ENCODE measurements around the gene CD163L1. TPM values are rescaled to one million over a fixed set of nuclear protein-coding genes. Genes with fewer than 3 reads are reported as not detected.

CD163L1 gene
- total and polyA plus RNA-seq, 9 of the 15 experiments (the other 6 are each of a cell fraction or from before 2014, with no cell fraction given) = 0.54 to 9.2 (median 2.0) TPM

DNA sequence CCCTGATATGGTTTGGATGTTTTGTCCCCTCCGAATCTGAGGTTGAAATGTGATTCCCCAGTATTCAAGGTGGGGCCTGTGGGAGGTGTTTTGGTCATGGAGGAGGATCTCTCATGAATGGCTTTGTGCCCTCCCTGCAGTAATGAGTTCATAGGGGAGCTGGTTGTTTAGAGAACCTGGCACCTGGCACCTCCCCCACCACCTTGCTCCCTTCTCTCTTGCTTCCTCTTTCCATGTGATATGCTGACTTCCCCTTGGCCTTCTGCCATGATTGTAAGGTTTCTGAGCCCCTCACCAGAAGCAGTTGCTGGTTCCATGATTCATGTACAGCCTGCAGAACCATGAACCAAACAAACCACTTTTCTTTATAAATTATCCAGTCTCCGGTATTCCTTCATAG lies 32.6 kb downstream of the CD163L1 start (continued):
- TF ChIP-seq, protein P1, sequence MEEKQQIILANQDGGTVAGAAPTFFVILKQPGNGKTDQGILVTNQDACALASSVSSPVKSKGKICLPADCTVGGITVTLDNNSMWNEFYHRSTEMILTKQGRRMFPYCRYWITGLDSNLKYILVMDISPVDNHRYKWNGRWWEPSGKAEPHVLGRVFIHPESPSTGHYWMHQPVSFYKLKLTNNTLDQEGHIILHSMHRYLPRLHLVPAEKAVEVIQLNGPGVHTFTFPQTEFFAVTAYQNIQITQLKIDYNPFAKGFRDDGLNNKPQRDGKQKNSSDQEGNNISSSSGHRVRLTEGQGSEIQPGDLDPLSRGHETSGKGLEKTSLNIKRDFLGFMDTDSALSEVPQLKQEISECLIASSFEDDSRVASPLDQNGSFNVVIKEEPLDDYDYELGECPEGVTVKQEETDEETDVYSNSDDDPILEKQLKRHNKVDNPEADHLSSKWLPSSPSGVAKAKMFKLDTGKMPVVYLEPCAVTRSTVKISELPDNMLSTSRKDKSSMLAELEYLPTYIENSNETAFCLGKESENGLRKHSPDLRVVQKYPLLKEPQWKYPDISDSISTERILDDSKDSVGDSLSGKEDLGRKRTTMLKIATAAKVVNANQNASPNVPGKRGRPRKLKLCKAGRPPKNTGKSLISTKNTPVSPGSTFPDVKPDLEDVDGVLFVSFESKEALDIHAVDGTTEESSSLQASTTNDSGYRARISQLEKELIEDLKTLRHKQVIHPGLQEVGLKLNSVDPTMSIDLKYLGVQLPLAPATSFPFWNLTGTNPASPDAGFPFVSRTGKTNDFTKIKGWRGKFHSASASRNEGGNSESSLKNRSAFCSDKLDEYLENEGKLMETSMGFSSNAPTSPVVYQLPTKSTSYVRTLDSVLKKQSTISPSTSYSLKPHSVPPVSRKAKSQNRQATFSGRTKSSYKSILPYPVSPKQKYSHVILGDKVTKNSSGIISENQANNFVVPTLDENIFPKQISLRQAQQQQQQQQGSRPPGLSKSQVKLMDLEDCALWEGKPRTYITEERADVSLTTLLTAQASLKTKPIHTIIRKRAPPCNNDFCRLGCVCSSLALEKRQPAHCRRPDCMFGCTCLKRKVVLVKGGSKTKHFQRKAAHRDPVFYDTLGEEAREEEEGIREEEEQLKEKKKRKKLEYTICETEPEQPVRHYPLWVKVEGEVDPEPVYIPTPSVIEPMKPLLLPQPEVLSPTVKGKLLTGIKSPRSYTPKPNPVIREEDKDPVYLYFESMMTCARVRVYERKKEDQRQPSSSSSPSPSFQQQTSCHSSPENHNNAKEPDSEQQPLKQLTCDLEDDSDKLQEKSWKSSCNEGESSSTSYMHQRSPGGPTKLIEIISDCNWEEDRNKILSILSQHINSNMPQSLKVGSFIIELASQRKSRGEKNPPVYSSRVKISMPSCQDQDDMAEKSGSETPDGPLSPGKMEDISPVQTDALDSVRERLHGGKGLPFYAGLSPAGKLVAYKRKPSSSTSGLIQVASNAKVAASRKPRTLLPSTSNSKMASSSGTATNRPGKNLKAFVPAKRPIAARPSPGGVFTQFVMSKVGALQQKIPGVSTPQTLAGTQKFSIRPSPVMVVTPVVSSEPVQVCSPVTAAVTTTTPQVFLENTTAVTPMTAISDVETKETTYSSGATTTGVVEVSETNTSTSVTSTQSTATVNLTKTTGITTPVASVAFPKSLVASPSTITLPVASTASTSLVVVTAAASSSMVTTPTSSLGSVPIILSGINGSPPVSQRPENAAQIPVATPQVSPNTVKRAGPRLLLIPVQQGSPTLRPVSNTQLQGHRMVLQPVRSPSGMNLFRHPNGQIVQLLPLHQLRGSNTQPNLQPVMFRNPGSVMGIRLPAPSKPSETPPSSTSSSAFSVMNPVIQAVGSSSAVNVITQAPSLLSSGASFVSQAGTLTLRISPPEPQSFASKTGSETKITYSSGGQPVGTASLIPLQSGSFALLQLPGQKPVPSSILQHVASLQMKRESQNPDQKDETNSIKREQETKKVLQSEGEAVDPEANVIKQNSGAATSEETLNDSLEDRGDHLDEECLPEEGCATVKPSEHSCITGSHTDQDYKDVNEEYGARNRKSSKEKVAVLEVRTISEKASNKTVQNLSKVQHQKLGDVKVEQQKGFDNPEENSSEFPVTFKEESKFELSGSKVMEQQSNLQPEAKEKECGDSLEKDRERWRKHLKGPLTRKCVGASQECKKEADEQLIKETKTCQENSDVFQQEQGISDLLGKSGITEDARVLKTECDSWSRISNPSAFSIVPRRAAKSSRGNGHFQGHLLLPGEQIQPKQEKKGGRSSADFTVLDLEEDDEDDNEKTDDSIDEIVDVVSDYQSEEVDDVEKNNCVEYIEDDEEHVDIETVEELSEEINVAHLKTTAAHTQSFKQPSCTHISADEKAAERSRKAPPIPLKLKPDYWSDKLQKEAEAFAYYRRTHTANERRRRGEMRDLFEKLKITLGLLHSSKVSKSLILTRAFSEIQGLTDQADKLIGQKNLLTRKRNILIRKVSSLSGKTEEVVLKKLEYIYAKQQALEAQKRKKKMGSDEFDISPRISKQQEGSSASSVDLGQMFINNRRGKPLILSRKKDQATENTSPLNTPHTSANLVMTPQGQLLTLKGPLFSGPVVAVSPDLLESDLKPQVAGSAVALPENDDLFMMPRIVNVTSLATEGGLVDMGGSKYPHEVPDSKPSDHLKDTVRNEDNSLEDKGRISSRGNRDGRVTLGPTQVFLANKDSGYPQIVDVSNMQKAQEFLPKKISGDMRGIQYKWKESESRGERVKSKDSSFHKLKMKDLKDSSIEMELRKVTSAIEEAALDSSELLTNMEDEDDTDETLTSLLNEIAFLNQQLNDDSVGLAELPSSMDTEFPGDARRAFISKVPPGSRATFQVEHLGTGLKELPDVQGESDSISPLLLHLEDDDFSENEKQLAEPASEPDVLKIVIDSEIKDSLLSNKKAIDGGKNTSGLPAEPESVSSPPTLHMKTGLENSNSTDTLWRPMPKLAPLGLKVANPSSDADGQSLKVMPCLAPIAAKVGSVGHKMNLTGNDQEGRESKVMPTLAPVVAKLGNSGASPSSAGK (IDR thresholded peaks at IDR 0.05) = no peak
- TF ChIP-seq POU5F1 (IDR thresholded peaks at IDR 0.05; ENCODE audit: borderline replicate concordance, low read depth, low read length, partially characterized antibody) (no peak), CBX2 (IDR thresholded peaks at IDR 0.05; ENCODE audit: insufficient read depth, low read length, poor library complexity, severe bottlenecking) (no peak), ILK (tag; IDR thresholded peaks at IDR 0.05; ENCODE audit: borderline replicate concordance, low read depth) (no peak)
- TF ChIP-seq, protein P2, sequence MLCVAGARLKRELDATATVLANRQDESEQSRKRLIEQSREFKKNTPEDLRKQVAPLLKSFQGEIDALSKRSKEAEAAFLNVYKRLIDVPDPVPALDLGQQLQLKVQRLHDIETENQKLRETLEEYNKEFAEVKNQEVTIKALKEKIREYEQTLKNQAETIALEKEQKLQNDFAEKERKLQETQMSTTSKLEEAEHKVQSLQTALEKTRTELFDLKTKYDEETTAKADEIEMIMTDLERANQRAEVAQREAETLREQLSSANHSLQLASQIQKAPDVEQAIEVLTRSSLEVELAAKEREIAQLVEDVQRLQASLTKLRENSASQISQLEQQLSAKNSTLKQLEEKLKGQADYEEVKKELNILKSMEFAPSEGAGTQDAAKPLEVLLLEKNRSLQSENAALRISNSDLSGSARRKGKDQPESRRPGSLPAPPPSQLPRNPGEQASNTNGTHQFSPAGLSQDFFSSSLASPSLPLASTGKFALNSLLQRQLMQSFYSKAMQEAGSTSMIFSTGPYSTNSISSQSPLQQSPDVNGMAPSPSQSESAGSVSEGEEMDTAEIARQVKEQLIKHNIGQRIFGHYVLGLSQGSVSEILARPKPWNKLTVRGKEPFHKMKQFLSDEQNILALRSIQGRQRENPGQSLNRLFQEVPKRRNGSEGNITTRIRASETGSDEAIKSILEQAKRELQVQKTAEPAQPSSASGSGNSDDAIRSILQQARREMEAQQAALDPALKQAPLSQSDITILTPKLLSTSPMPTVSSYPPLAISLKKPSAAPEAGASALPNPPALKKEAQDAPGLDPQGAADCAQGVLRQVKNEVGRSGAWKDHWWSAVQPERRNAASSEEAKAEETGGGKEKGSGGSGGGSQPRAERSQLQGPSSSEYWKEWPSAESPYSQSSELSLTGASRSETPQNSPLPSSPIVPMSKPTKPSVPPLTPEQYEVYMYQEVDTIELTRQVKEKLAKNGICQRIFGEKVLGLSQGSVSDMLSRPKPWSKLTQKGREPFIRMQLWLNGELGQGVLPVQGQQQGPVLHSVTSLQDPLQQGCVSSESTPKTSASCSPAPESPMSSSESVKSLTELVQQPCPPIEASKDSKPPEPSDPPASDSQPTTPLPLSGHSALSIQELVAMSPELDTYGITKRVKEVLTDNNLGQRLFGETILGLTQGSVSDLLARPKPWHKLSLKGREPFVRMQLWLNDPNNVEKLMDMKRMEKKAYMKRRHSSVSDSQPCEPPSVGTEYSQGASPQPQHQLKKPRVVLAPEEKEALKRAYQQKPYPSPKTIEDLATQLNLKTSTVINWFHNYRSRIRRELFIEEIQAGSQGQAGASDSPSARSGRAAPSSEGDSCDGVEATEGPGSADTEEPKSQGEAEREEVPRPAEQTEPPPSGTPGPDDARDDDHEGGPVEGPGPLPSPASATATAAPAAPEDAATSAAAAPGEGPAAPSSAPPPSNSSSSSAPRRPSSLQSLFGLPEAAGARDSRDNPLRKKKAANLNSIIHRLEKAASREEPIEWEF (CRISPR knock-in tag; IDR thresholded peaks at IDR 0.05) = no peak
- TF ChIP-seq, protein P3, sequence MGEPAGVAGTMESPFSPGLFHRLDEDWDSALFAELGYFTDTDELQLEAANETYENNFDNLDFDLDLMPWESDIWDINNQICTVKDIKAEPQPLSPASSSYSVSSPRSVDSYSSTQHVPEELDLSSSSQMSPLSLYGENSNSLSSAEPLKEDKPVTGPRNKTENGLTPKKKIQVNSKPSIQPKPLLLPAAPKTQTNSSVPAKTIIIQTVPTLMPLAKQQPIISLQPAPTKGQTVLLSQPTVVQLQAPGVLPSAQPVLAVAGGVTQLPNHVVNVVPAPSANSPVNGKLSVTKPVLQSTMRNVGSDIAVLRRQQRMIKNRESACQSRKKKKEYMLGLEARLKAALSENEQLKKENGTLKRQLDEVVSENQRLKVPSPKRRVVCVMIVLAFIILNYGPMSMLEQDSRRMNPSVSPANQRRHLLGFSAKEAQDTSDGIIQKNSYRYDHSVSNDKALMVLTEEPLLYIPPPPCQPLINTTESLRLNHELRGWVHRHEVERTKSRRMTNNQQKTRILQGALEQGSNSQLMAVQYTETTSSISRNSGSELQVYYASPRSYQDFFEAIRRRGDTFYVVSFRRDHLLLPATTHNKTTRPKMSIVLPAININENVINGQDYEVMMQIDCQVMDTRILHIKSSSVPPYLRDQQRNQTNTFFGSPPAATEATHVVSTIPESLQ (CRISPR knock-in tag; IDR thresholded peaks at IDR 0.05) = no peak

Measured in K562 (cell line).